ENCODE data around the gene CEP135. TPM values are rescaled to one million over a fixed set of nuclear protein-coding genes. Genes with fewer than 3 reads are reported as not detected.
A peak's percentile ranks its signal among the peaks of the same experiment; 100 is the strongest.

CEP135 gene
- total RNA-seq, 2 experiments from 2014 or later, result 15.5 to 16.8 TPM

GRCh38 chr4:56042225-56042624, 93.5 kb downstream of the CEP135 start:
- DNase-seq, result no peak
- Mint-ChIP-seq H3K9me3 (no peaks in the 10 kb centered on the region), H3K4me1 (ENCODE audit: low read depth) (no peaks in the 10 kb centered on the region), H3K36me3 (no peaks in the 10 kb centered on the region), H3K4me3 (no peak overlapping the region), H3K27me3 (peaks cover 27% of the 10 kb centered on the region), H3K27ac (no peak overlapping the region)
- POLR2A ChIA-PET, result no interaction called here
- CTCF ChIA-PET, result no interaction called here
- intact Hi-C loops (cut with micrococcal nuclease), result no loop called here

GRCh38 chr4:56048383-56048701, 99.6 kb downstream of the CEP135 start:
- no peak for DNase-seq
- Mint-ChIP-seq H3K9me3 (no peaks in the 10 kb centered on the region), H3K36me3 (no peaks in the 10 kb centered on the region), H3K4me1 (ENCODE audit: low read depth) (peaks cover 12% of the 10 kb centered on the region), H3K4me3 (peak overlapping the region; percentile 52), H3K27ac (no peak overlapping the region), H3K27me3 (peaks cover 46% of the 10 kb centered on the region)
- intact Hi-C loops (cut with micrococcal nuclease), result loop anchor here (5.0 kb wide), 2 partner anchors 51 to 254 kb away; no protein-coding TSS in a partner anchor
- POLR2A ChIA-PET, result no interaction called here
- CTCF ChIA-PET, result no interaction called here

- ChIA-PET POLR2A (no interaction called here), CTCF (no interaction called here)
- Mint-ChIP-seq H3K27ac (no peak overlapping the region), H3K4me3 (peak overlapping the region; percentile 52), H3K36me3 (no peaks in the 10 kb centered on the region), H3K4me1 (ENCODE audit: low read depth) (peaks cover 12% of the 10 kb centered on the region), H3K9me3 (no peaks in the 10 kb centered on the region), H3K27me3 (peaks cover 46% of the 10 kb centered on the region)
- intact Hi-C loops (cut with micrococcal nuclease), result loop anchor here (1.0 to 5.0 kb wide), 3 partner anchors 52 to 253 kb away; partner anchors contain the start of gene CEP135
- DNase-seq, result peak; percentile 66
These were observed 100.1 kb downstream of the CEP135 start for GRCh38 chr4:56048702-56049431.

- Mint-ChIP-seq H3K27ac (no peak overlapping the region), H3K27me3 (peaks cover 51% of the 10 kb centered on the region), H3K36me3 (no peaks in the 10 kb centered on the region), H3K4me3 (no peak overlapping the region), H3K4me1 (ENCODE audit: low read depth) (peaks cover 12% of the 10 kb centered on the region), H3K9me3 (no peaks in the 10 kb centered on the region)
- intact Hi-C loops (cut with micrococcal nuclease), result no loop called here
- no peak for DNase-seq
- CTCF ChIA-PET, result interaction anchor here (1.5 kb wide), 1 partner anchor 102 kb away, joined by 3 read pairs; no protein-coding TSS in a partner anchor
- POLR2A ChIA-PET, result no interaction called here
These were observed 101.9 kb downstream of the CEP135 start for GRCh38 chr4:56050625-56051024.

- no peak overlapping the region for H3K27ac Mint-ChIP-seq
- no peak overlapping the region for H3K4me3 Mint-ChIP-seq
- H3K36me3 Mint-ChIP-seq, result no peaks in the 10 kb centered on the region
- POLR2A ChIA-PET, result no interaction called here
- H3K4me1 Mint-ChIP-seq (ENCODE audit: low read depth), result peaks cover 12% of the 10 kb centered on the region
- H3K27me3 Mint-ChIP-seq, result peaks cover 52% of the 10 kb centered on the region
- intact Hi-C loops (cut with micrococcal nuclease), result no loop called here
- H3K9me3 Mint-ChIP-seq, result no peaks in the 10 kb centered on the region
- CTCF ChIA-PET, result interaction anchor here (1.5 kb wide), 1 partner anchor 103 kb away, joined by 3 read pairs; no protein-coding TSS in a partner anchor
- DNase-seq, result no peak
These were observed 102.4 kb downstream of the CEP135 start for GRCh38 chr4:56051029-56051709.

GRCh38 chr4:56051710-56052075, 102.9 kb downstream of the CEP135 start:
- Mint-ChIP-seq H3K27ac (no peak overlapping the region), H3K27me3 (peaks cover 49% of the 10 kb centered on the region), H3K36me3 (no peaks in the 10 kb centered on the region), H3K9me3 (no peaks in the 10 kb centered on the region), H3K4me1 (ENCODE audit: low read depth) (peaks cover 12% of the 10 kb centered on the region), H3K4me3 (no peak overlapping the region)
- ChIA-PET POLR2A (no interaction called here), CTCF (no interaction called here)
- no peak for DNase-seq
- intact Hi-C loops (cut with micrococcal nuclease), result no loop called here

GRCh38 chr4:56052481-56052880, 103.7 kb downstream of the CEP135 start:
- ChIA-PET POLR2A (no interaction called here), CTCF (no interaction called here)
- Mint-ChIP-seq H3K4me3 (no peak overlapping the region), H3K36me3 (no peaks in the 10 kb centered on the region), H3K27me3 (peaks cover 48% of the 10 kb centered on the region), H3K27ac (no peak overlapping the region), H3K4me1 (ENCODE audit: low read depth) (peaks cover 12% of the 10 kb centered on the region), H3K9me3 (no peaks in the 10 kb centered on the region)
- DNase-seq, result no peak
- intact Hi-C loops (cut with micrococcal nuclease), result no loop called here

- Mint-ChIP-seq H3K4me3 (no peak overlapping the region), H3K4me1 (ENCODE audit: low read depth) (peaks cover 12% of the 10 kb centered on the region), H3K27me3 (peaks cover 48% of the 10 kb centered on the region), H3K9me3 (no peaks in the 10 kb centered on the region), H3K27ac (no peak overlapping the region), H3K36me3 (no peaks in the 10 kb centered on the region)
- DNase-seq, result no peak
- intact Hi-C loops (cut with micrococcal nuclease), result no loop called here
- ChIA-PET POLR2A (no interaction called here), CTCF (no interaction called here)
These were observed 104.2 kb downstream of the CEP135 start for GRCh38 chr4:56052966-56053365.

- no peaks in the 10 kb centered on the region for H3K9me3 Mint-ChIP-seq
- intact Hi-C loops (cut with micrococcal nuclease), result no loop called here
- H3K4me3 Mint-ChIP-seq, result no peak overlapping the region
- no peaks in the 10 kb centered on the region for H3K36me3 Mint-ChIP-seq
- no peak overlapping the region for H3K27ac Mint-ChIP-seq
- peaks cover 46% of the 10 kb centered on the region for H3K27me3 Mint-ChIP-seq
- H3K4me1 Mint-ChIP-seq (ENCODE audit: low read depth), result peaks cover 4% of the 10 kb centered on the region
- DNase-seq, result no peak
- CTCF ChIA-PET, result no interaction called here
- POLR2A ChIA-PET, result no interaction called here
These were observed 106.6 kb downstream of the CEP135 start for GRCh38 chr4:56055027-56055977.

- H3K4me3 Mint-ChIP-seq, result no peak overlapping the region
- intact Hi-C loops (cut with micrococcal nuclease), result no loop called here
- peaks cover 4% of the 10 kb centered on the region for H3K4me1 Mint-ChIP-seq (ENCODE audit: low read depth)
- ChIA-PET CTCF (no interaction called here), POLR2A (no interaction called here)
- H3K9me3 Mint-ChIP-seq, result no peaks in the 10 kb centered on the region
- H3K27me3 Mint-ChIP-seq, result peaks cover 45% of the 10 kb centered on the region
- DNase-seq, result no peak
- H3K27ac Mint-ChIP-seq, result no peak overlapping the region
- H3K36me3 Mint-ChIP-seq, result no peaks in the 10 kb centered on the region
These were observed 107.2 kb downstream of the CEP135 start for GRCh38 chr4:56055991-56056390.

- no peak for DNase-seq
- no peaks in the 10 kb centered on the region for H3K9me3 Mint-ChIP-seq
- intact Hi-C loops (cut with micrococcal nuclease), result no loop called here
- H3K4me1 Mint-ChIP-seq (ENCODE audit: low read depth), result no peaks in the 10 kb centered on the region
- ChIA-PET CTCF (no interaction called here), POLR2A (no interaction called here)
- H3K36me3 Mint-ChIP-seq, result no peaks in the 10 kb centered on the region
- H3K4me3 Mint-ChIP-seq, result no peak overlapping the region
- no peak overlapping the region for H3K27ac Mint-ChIP-seq
- peaks cover 34% of the 10 kb centered on the region for H3K27me3 Mint-ChIP-seq
These were observed 109.8 kb downstream of the CEP135 start for GRCh38 chr4:56058555-56058954.

GRCh38 chr4:56060036-56060435, 111.3 kb downstream of the CEP135 start:
- no peaks in the 10 kb centered on the region for H3K9me3 Mint-ChIP-seq
- no peak overlapping the region for H3K27ac Mint-ChIP-seq
- no peak for DNase-seq
- no peaks in the 10 kb centered on the region for H3K4me1 Mint-ChIP-seq (ENCODE audit: low read depth)
- H3K36me3 Mint-ChIP-seq, result no peaks in the 10 kb centered on the region
- CTCF ChIA-PET, result interaction anchor here (1.1 kb wide), 1 partner anchor 9 kb away, joined by 3 read pairs; no protein-coding TSS in a partner anchor
- POLR2A ChIA-PET, result no interaction called here
- H3K4me3 Mint-ChIP-seq, result no peak overlapping the region
- peaks cover 28% of the 10 kb centered on the region for H3K27me3 Mint-ChIP-seq
- intact Hi-C loops (cut with micrococcal nuclease), result no loop called here

Data from activated CD4-positive, alpha-beta memory T cell treated with anti-CD3 and anti-CD28 coated beads for 36 hours (primary cell).